H1 (cell line): Measurements from ENCODE around the gene BRD9. TPM values are rescaled to one million over a fixed set of nuclear protein-coding genes. Genes with fewer than 3 reads are reported as not detected.

Source experiments
- CTCF ChIA-PET: fragments of 300-600 bp; sonication (Branson Sonifier 250); formaldehyde crosslinking; loops from one replicate; lab custom pipeline; 2021; ENCODE audit not compliant: partially characterized antibody; lab: Charles Lee
- POLR2A ChIA-PET: fragments of 300-600 bp; sonication (Branson Sonifier 250); formaldehyde crosslinking; loops from one replicate; lab custom pipeline; 2021; ENCODE audit warnings: inconsistent platforms; ENCODE audit not compliant: partially characterized antibody; lab: Charles Lee
- DNase-seq, 2 experiments: peaks; one replicate each; pipeline versions ENCODE4 v3.0.0 to v3.0.0-alpha.2; 2010 to 2022; ENCODE audit warnings: low spot score in 2 of 2, low read depth in 1 of 2, mixed read lengths in 1 of 2
- FAIRE-seq: peaks from 2 replicates; lab custom pipeline; 2011; peaks lifted over from hg19 to GRCh38; lab: Jason Lieb, UNC
- H2AFZ ChIP-seq: 2 replicates; pipeline ENCODE4 v1.8.1; 2012; ENCODE audit warnings: low read length, inconsistent platforms
- H2AK5ac ChIP-seq: 2 replicates; pipeline ENCODE4 v1.6.1; 2013; ENCODE audit warnings: low read depth, low read length
- H2BK120ac ChIP-seq: replicated peaks from 2 replicates; pipeline ENCODE3; 2013; ENCODE audit warnings: low read depth, low read length, inconsistent platforms
- H2BK12ac ChIP-seq: 2 replicates; pipeline ENCODE4 v1.6.1; 2013; ENCODE audit warnings: low read depth, low read length
- H2BK15ac ChIP-seq: 2 replicates; pipeline ENCODE4 v1.6.1; 2013; ENCODE audit warnings: low read length
- H2BK20ac ChIP-seq: 2 replicates; pipeline ENCODE4 v1.6.1; 2013; ENCODE audit warnings: low read length
- H2BK5ac ChIP-seq: 2 replicates; pipeline ENCODE4 v1.6.1; 2013; ENCODE audit warnings: low read depth, low read length
- H3K14ac ChIP-seq: 2 replicates; pipeline ENCODE4 v1.6.1; 2013; ENCODE audit warnings: inconsistent platforms; ENCODE audit not compliant: insufficient read length
- H3K18ac ChIP-seq: 2 replicates; pipeline ENCODE4 v1.6.1; 2013; ENCODE audit warnings: low read length; ENCODE audit errors: extremely low read depth
- H3K23ac ChIP-seq: 2 replicates; pipeline ENCODE4 v1.6.1; 2013; ENCODE audit warnings: inconsistent platforms; ENCODE audit not compliant: insufficient read length
- H3K23me2 ChIP-seq: 2 replicates; pipeline ENCODE4 v1.6.1; 2013; ENCODE audit warnings: low read depth, low read length
- H3K27ac ChIP-seq: 2 replicates; pipeline ENCODE4 v1.6.1; 2011; ENCODE audit warnings: low read depth, low read length, inconsistent platforms
- H3K27me3 ChIP-seq, 4 experiments: replicated peaks in 1 of 4; 1 replicate in 1 of 4; 2 replicates in 3 of 4; pipeline versions ENCODE4 v1.6.1 to v1.8.1; 2011 to 2013; ENCODE audit warnings: low read length in 3 of 4, mild to moderate bottlenecking in 3 of 4, inconsistent platforms in 2 of 4, mixed read lengths in 2 of 4, moderate library complexity in 1 of 4; ENCODE audit not compliant: control insufficient read depth in 3 of 4, insufficient read depth in 3 of 4; ENCODE audit errors: extremely low read depth in 1 of 4
- H3K36me3 ChIP-seq, 4 experiments: 2 replicates each; pipeline versions ENCODE4 v1.6.1 to v1.8.1; 2011 to 2013; ENCODE audit warnings: mild to moderate bottlenecking in 4 of 4, low read length in 3 of 4, moderate library complexity in 2 of 4, control low read depth in 1 of 4, inconsistent platforms in 1 of 4; ENCODE audit not compliant: insufficient read depth in 4 of 4, control insufficient read depth in 2 of 4
- H3K4ac ChIP-seq: replicated peaks from 2 replicates; pipeline ENCODE3; 2013; ENCODE audit warnings: low read length, low read depth, mixed read lengths, inconsistent platforms; ENCODE audit not compliant: insufficient read length
- H3K4me1 ChIP-seq, 4 experiments: replicated peaks in 1 of 4; 1 replicate in 1 of 4; 2 replicates in 3 of 4; pipeline versions ENCODE4 v1.6.1 to v1.8.1; 2011 to 2013; ENCODE audit warnings: low read length in 3 of 4, inconsistent platforms in 2 of 4, mixed read lengths in 1 of 4; ENCODE audit not compliant: insufficient read depth in 4 of 4, control insufficient read depth in 3 of 4
- H3K4me2 ChIP-seq, 2 experiments: 2 replicates each; pipeline versions ENCODE4 v1.6.1 to v1.8.1; 2011 to 2013; ENCODE audit warnings: low read depth in 2 of 2, low read length in 2 of 2, control low read depth in 1 of 2, inconsistent platforms in 1 of 2, mild to moderate bottlenecking in 1 of 2; ENCODE audit not compliant: insufficient read depth in 1 of 2
- H3K4me3 ChIP-seq, 4 experiments: fragments of 200-600, 300-600 bp in 1 of 4; sonication (generic), shearing (Covaris generic), sonication (Bioruptor Twin) in 1 of 4; 2 replicates each; pipeline versions ENCODE4 v1.5.1 to v1.8.1; 2011 to 2016; ENCODE audit warnings: low read length in 4 of 4, low read depth in 3 of 4, control low read depth in 2 of 4, inconsistent platforms in 2 of 4, mild to moderate bottlenecking in 2 of 4, mixed read lengths in 1 of 4, moderate library complexity in 1 of 4; ENCODE audit not compliant: insufficient read depth in 2 of 4; ENCODE audit errors: extremely low read depth in 1 of 4
- H3K56ac ChIP-seq: replicated peaks from 2 replicates; pipeline ENCODE3; 2013; ENCODE audit warnings: low read depth, mild to moderate bottlenecking, mixed read lengths, low read length, inconsistent platforms; ENCODE audit not compliant: insufficient read length
- H3K79me1 ChIP-seq: 2 replicates; pipeline ENCODE4 v1.6.1; 2013; ENCODE audit warnings: low read depth, low read length, control low read depth
- H3K79me2 ChIP-seq, 2 experiments: 2 replicates each; pipeline versions ENCODE4 v1.6.1 to v1.8.1; 2012 to 2013; ENCODE audit warnings: low read length in 2 of 2, mild to moderate bottlenecking in 2 of 2, inconsistent platforms in 1 of 2; ENCODE audit not compliant: insufficient read depth in 2 of 2, control insufficient read depth in 1 of 2
- H3K9ac ChIP-seq, 4 experiments: replicated peaks in 1 of 4; 1 replicate in 1 of 4; 2 replicates in 3 of 4; pipeline versions ENCODE4 v1.6.1 to v1.8.1; 2011 to 2013; ENCODE audit warnings: low read depth in 3 of 4, low read length in 3 of 4, control low read depth in 2 of 4, mild to moderate bottlenecking in 2 of 4, moderate library complexity in 2 of 4, inconsistent platforms in 1 of 4; ENCODE audit errors: extremely low read depth in 1 of 4
- H3K9me3 ChIP-seq, 2 experiments: 2 replicates each; pipeline versions ENCODE4 v1.6.1 to v1.8.1; 2012 to 2013; ENCODE audit warnings: mild to moderate bottlenecking in 2 of 2, moderate library complexity in 2 of 2, control low read depth in 1 of 2, inconsistent platforms in 1 of 2, low read depth in 1 of 2, low read length in 1 of 2, mixed read lengths in 1 of 2; ENCODE audit not compliant: insufficient read depth in 2 of 2
- H4K20me1 ChIP-seq, 2 experiments: replicated peaks in 1 of 2; 2 replicates each; pipeline versions ENCODE3 to v1.8.1; 2011 to 2013; ENCODE audit warnings: inconsistent platforms in 2 of 2, low read length in 2 of 2, mild to moderate bottlenecking in 1 of 2; ENCODE audit not compliant: insufficient read depth in 2 of 2, control insufficient read depth in 1 of 2
- H4K5ac ChIP-seq: 2 replicates; pipeline ENCODE4 v1.6.1; 2013; ENCODE audit warnings: low read length, low read depth, mixed read lengths, inconsistent platforms; ENCODE audit not compliant: insufficient read length
- H4K8ac ChIP-seq: 2 replicates; pipeline ENCODE4 v1.8.0; 2013; ENCODE audit warnings: mild to moderate bottlenecking, moderate library complexity, low read length, inconsistent platforms; ENCODE audit not compliant: insufficient read depth; ENCODE audit errors: extremely low read depth
- H4K91ac ChIP-seq: replicated peaks from 2 replicates; pipeline ENCODE3; 2013; ENCODE audit warnings: low read length, mixed read lengths, inconsistent platforms; ENCODE audit not compliant: insufficient read length
- CBX5 ChIP-seq: fragments of 300-800, 300-1000 bp; sonication (generic); IDR thresholded peaks from 2 replicates; pipeline ENCODE4 v1.7.1; 2016; ENCODE audit warnings: antibody characterized with exemption, low read length, low read depth
- CHD1 ChIP-seq: IDR thresholded peaks from 2 replicates; pipeline ENCODE4 v1.6.1; 2012; ENCODE audit warnings: low read depth, low read length, improper control_type of control experiment
- CREB1 ChIP-seq: IDR thresholded peaks from 2 replicates; pipeline ENCODE4 v1.6.1; 2012; ENCODE audit warnings: inconsistent platforms
- KDM5A ChIP-seq: fragments of 200-600 bp; IDR thresholded peaks from 2 replicates; pipeline ENCODE4 v1.7.1; 2012; ENCODE audit warnings: mild to moderate bottlenecking, low read length, inconsistent platforms, mixed read lengths
- NANOG ChIP-seq: IDR thresholded peaks from 2 replicates; pipeline ENCODE4 v1.6.1; 2011; ENCODE audit warnings: low read length, low read depth, mild to moderate bottlenecking, inconsistent platforms; ENCODE audit not compliant: insufficient read depth, poor library complexity, severe bottlenecking
- RXRA ChIP-seq: IDR thresholded peaks from 2 replicates; pipeline ENCODE4 v1.6.1; 2011; ENCODE audit warnings: low read depth, mild to moderate bottlenecking, low read length, moderate library complexity; ENCODE audit not compliant: insufficient read depth
- SIRT6 ChIP-seq: IDR thresholded peaks from one replicate; pipeline ENCODE4 v1.7.1; 2012; ENCODE audit warnings: low read length, inconsistent platforms
- SIX5 ChIP-seq: IDR thresholded peaks from 2 replicates; pipeline ENCODE4 v1.6.1; 2011; ENCODE audit warnings: mild to moderate bottlenecking, low read depth, low read length
- TAF7 ChIP-seq: optimal IDR thresholded peaks from 2 replicates; pipeline ENCODE3; 2011; ENCODE audit warnings: low read depth, mild to moderate bottlenecking, inconsistent platforms, low read length, moderate library complexity, borderline replicate concordance
- TBP ChIP-seq: IDR thresholded peaks from 2 replicates; pipeline ENCODE4 v1.6.1; 2011; ENCODE audit warnings: low read depth, low read length, improper control_type of control experiment
- WGBS, 2 experiments: shearing (Covaris generic) in 1 of 2; methylation state at CpG; one replicate each; pipeline versions ENCODE4 v1.1.6 to v1.1.7; 2013 to 2015; ENCODE audit warnings: low lambda C conversion rate in 2 of 2, mixed read lengths in 2 of 2, inconsistent platforms in 1 of 2, low coverage in 1 of 2, missing lambda C conversion rate in 1 of 2; ENCODE audit not compliant: insufficient replicate concordance in 2 of 2, insufficient coverage in 1 of 2, insufficient read length in 1 of 2; ENCODE audit errors: extremely low coverage in 1 of 2, missing lambda C conversion rate in 1 of 2; 5-methylcytosine and 5-hydroxymethylcytosine counted together
- polyA plus RNA-seq, 7 experiments: library from polyadenylated mRNA; depleted of rRNA in 3 of 7; stranded (reverse) in 5 of 7; unstranded in 2 of 7; fragments of >200 nt in 5 of 7; fragments of 200-250 nt in 2 of 7; gene quantifications; 1 replicate in 5 of 7; 2 replicates in 1 of 7; 4 replicates in 1 of 7; pipeline versions ENCODE4 v1.2.1 to v1.2.3, GENCODE V29; 2011 to 2013; ENCODE audit warnings: missing spikeins in 2 of 7, mixed read lengths in 2 of 7
- total RNA-seq: library from RNA; stranded (reverse); fragmentation: NEBNext Ultra II Directional; extraction: Animal tissue kit (Norgen Biotek cat#: 25700); gene quantifications from 2 replicates; pipeline ENCODE4 v1.2.1, GENCODE V29; 2021
- TF ChIP-seq, protein P1 (sequence below): IDR thresholded peaks from 2 replicates; pipeline ENCODE4 v1.6.1; 2012; ENCODE audit warnings: inconsistent platforms

BRD9 gene
- total and polyA plus RNA-seq, 2 of the 8 experiments (the other 6 are each of a cell fraction or from before 2014, with no cell fraction given): 9.3 to 49.4 TPM

DNA sequence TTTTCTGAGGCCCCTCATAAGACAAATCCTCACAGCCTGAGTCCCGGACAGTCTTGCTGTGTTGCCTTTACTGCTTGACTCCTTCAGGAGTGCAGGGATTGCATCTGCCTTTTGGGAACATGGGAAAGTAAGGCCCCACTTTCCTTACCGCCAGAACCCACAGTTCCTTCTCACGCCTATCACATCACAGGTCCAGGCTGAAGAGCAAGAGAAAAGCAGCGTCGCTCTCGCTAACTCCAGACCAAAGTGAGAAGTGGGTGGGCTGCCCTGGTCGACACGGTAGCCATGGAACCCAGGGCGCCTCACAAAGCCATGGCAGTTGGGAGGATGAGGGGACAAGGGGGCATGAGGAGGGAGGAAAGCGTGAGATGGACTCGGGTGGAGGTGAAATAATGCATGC is 33.9 kb downstream of the BRD9 start:
- Histone ChIP-seq H4K5ac (no peak overlapping the region), H3K79me2 (no peaks in the 10 kb centered on the region), H4K20me1 (peaks cover 2 to 29% of the 10 kb centered on the region in 2 experiments), H3K23me2 (peaks cover 11% of the 10 kb centered on the region; the same call in 1 of the 2 replicates), H4K91ac (no peak overlapping the region), H3K4me3 (no peak overlapping the region), H3K79me1 (peaks cover 4% of the 10 kb centered on the region), H4K8ac (no peak overlapping the region), H3K23ac (no peak overlapping the region), H3K4ac (no peak overlapping the region), H2BK5ac (peak overlapping the region; percentile 5; the same call in 1 of the 2 replicates), H3K36me3 (peaks cover 4 to 11% (median 9%) of the 10 kb centered on the region in 4 experiments; a peak in 4 of 8 replicates), H3K4me1 (no peaks in the 10 kb centered on the region), H2BK15ac (no peak overlapping the region), H3K27ac (no peak overlapping the region), H2AK5ac (no peak overlapping the region), H3K9me3 (no peaks in the 10 kb centered on the region), H3K9ac (no peak overlapping the region), H3K18ac (no peak overlapping the region), H3K27me3 (no peaks in the 10 kb centered on the region), H3K4me2 (no peak overlapping the region), H2BK20ac (no peak overlapping the region), H3K56ac (no peak overlapping the region), H2BK120ac (no peak overlapping the region), H2BK12ac (no peak overlapping the region), H3K14ac (no peak overlapping the region), H2AFZ (no peak overlapping the region)
- FAIRE-seq: no peak
- DNase-seq: no peak
- 97% methylated on average over 11 of the region's 11 CpGs; no CpG with 5 or more reads in 1 of the 2 experiments for WGBS, 2 experiments
- ChIA-PET CTCF (no interaction called here), POLR2A (interaction anchor here (1.8 to 2.1 kb wide), 2 partner anchors 8 to 32 kb away, joined by 5 to 20 read pairs; partner anchors contain the start of gene ZDHHC11)
- TF ChIP-seq NANOG (no peak), SIX5 (no peak), CHD1 (no peak), KDM5A (no peak), CBX5 (no peak), CREB1 (no peak), RXRA (no peak), SIRT6 (no peak), TBP (no peak), TAF7 (no peak)
- TF ChIP-seq, protein P1, sequence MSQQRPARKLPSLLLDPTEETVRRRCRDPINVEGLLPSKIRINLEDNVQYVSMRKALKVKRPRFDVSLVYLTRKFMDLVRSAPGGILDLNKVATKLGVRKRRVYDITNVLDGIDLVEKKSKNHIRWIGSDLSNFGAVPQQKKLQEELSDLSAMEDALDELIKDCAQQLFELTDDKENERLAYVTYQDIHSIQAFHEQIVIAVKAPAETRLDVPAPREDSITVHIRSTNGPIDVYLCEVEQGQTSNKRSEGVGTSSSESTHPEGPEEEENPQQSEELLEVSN: no peak
